CD4-positive, CD25-positive, alpha-beta regulatory T cell (primary cell): Measurements from ENCODE around the gene PLAU. TPM values are rescaled to one million over a fixed set of nuclear protein-coding genes. Genes with fewer than 3 reads are reported as not detected.

ENCODE experiments used
- ATAC-seq, 2 donors: fragments of 150-1000 bp; cut with Tn5 transposase; one replicate each; pipeline ENCODE4 v1.10.0; 2021; ENCODE audit warnings: low read depth in 2 of 2, moderate number of reproducible peaks in 2 of 2, moderate library complexity in 1 of 2
- DNase-seq, 3 donors: peaks; one replicate each; pipeline versions ENCODE4 v3.0.0 to v3.0.0-alpha.2; 2012 to 2022; ENCODE audit warnings: mixed read lengths in 1 of 3
- H3K27ac ChIP-seq: one replicate; pipeline ENCODE4 v1.7.0; 2013; ENCODE audit warnings: mild to moderate bottlenecking, low read length; ENCODE audit not compliant: insufficient read depth, poor library complexity, severe bottlenecking
- H3K27me3 ChIP-seq: one replicate; pipeline ENCODE4 v1.7.0; 2013; ENCODE audit warnings: low read length; ENCODE audit not compliant: control insufficient read depth, insufficient read depth
- H3K36me3 ChIP-seq: one replicate; pipeline ENCODE4 v1.7.0; 2013; ENCODE audit warnings: mild to moderate bottlenecking, low read length, moderate library complexity; ENCODE audit not compliant: control insufficient read depth, insufficient read depth
- H3K4me1 ChIP-seq: 2 replicates; pipeline ENCODE4 v1.7.0; 2013; ENCODE audit warnings: mild to moderate bottlenecking, low read length; ENCODE audit not compliant: insufficient read depth, control insufficient read depth, poor library complexity, severe bottlenecking
- H3K4me3 ChIP-seq: one replicate; pipeline ENCODE4 v1.7.0; 2013; ENCODE audit warnings: low read depth, mild to moderate bottlenecking, low read length, moderate library complexity
- H3K9me3 ChIP-seq, 2 experiments: 1 replicate in 1 of 2; 2 replicates in 1 of 2; pipeline ENCODE4 v1.7.0; 2013; ENCODE audit warnings: low read length in 2 of 2, mild to moderate bottlenecking in 1 of 2, moderate library complexity in 1 of 2; ENCODE audit not compliant: control insufficient read depth in 2 of 2
- H3K27ac Mint-ChIP-seq, 3 donors: one replicate each; pipeline ENCODE4 v1.8.0; 2020 to 2022; ENCODE audit warnings: mild to moderate bottlenecking in 3 of 3, mixed read lengths in 3 of 3, moderate library complexity in 2 of 3
- H3K27me3 Mint-ChIP-seq: one replicate; pipeline ENCODE4 v1.8.0; 2022; ENCODE audit warnings: mild to moderate bottlenecking, mixed read lengths
- H3K36me3 Mint-ChIP-seq: one replicate; pipeline ENCODE4 v1.8.0; 2020; ENCODE audit warnings: mixed read lengths
- H3K4me1 Mint-ChIP-seq, 4 donors: one replicate each; pipeline ENCODE4 v1.8.0; 2020 to 2022; ENCODE audit warnings: mixed read lengths in 4 of 4, mild to moderate bottlenecking in 1 of 4
- H3K4me3 Mint-ChIP-seq, 4 donors: one replicate each; pipeline ENCODE4 v1.8.0; 2020 to 2022; ENCODE audit warnings: mild to moderate bottlenecking in 4 of 4, mixed read lengths in 4 of 4, moderate library complexity in 3 of 4
- H3K9me3 Mint-ChIP-seq, 7 donors: one replicate each; pipeline ENCODE4 v1.8.0; 2020 to 2022; ENCODE audit warnings: mixed read lengths in 7 of 7, mild to moderate bottlenecking in 3 of 7, moderate library complexity in 2 of 7
- polyA plus RNA-seq, 4 donors: library from polyadenylated mRNA; unstranded; fragments of 300-500 nt; fragmentation: Illumina TruSeq; gene quantifications; one replicate each; pipeline ENCODE4 v1.2.3, GENCODE V29; 2021
- total RNA-seq: library from RNA; stranded (reverse); gene quantifications from one replicate; pipeline ENCODE4 v1.2.3, GENCODE V29; 2022

Gene PLAU
- total and polyA plus RNA-seq, 5 donors from 2014 or later = 0.35 TPM; not detected in 4

DNA sequence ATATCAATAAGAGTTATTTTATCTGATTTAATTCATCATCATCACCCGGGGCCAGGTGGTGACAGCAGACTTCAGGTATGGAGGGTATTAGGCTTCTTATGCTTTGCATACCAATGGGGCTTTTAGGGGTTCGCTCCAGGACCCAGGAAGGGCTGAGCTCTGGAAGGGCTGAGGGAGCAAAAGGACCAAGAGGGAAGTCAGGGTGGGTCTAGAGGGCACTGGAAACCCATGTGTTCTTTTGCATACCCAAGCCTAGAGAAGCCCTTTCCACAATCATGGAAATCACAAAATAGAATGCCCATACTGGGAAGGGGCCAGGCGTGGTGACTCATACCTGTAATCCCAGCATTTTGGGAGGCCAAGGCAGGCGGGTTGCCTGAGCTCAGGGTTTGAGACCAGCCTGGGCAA is 56.1 kb downstream of the PLAU start:
- no peaks in the 10 kb centered on the region for H3K9me3 Mint-ChIP-seq

More for the DNA sequence above, 56.1 kb downstream of the PLAU start:
- Mint-ChIP-seq H3K27me3 (peaks cover 18% of the 10 kb centered on the region), H3K4me1 (peaks cover 0 to 11% (median 2%) of the 10 kb centered on the region in 4 donors), H3K36me3 (no peaks in the 10 kb centered on the region), H3K27ac (peak overlapping the region in 1 of 3 donors; percentile 75), H3K4me3 (no peak overlapping the region)
- Histone ChIP-seq H3K9me3 (no peaks in the 10 kb centered on the region), H3K36me3 (no peaks in the 10 kb centered on the region), H3K4me1 (no peaks in the 10 kb centered on the region), H3K27me3 (no peaks in the 10 kb centered on the region), H3K27ac (no peak overlapping the region), H3K4me3 (no peak overlapping the region)
- ATAC-seq = no peak
- DNase-seq = no peak

Other genes with a start within 250 kb of the PLAU start
- 9.8 TPM for gene AGAP5, start 213.0 kb upstream of the PLAU start, total RNA-seq
- under 1 TPM in 2 of 4 donors, not detected in 2; 0.07 to 0.18 TPM for gene AGAP5, start 213.0 kb upstream of the PLAU start, polyA plus RNA-seq
- 78.2 TPM for gene SEC24C, start 166.8 kb upstream of the PLAU start, total RNA-seq
- gene SEC24C, start 166.8 kb upstream of the PLAU start, polyA plus RNA-seq = 10 to 100 TPM; 30.2 to 39.3 (median 36.9) TPM
- 6.3 TPM for gene CHCHD1, start 129.1 kb upstream of the PLAU start, total RNA-seq
- gene CHCHD1, start 129.1 kb upstream of the PLAU start, polyA plus RNA-seq = 10 to 100 TPM; 63.6 to 79.3 (median 70.0) TPM
- 95.5 TPM for gene ZSWIM8, start 125.5 kb upstream of the PLAU start, total RNA-seq
- 10 to 100 TPM in 3 of 4 donors, 1 to 10 TPM in 1; 6.0 to 14.9 (median 11.8) TPM for gene ZSWIM8, start 125.5 kb upstream of the PLAU start, polyA plus RNA-seq
- gene NDST2, start 99.5 kb upstream of the PLAU start, total RNA-seq = 74.4 TPM
- gene NDST2, start 99.5 kb upstream of the PLAU start, polyA plus RNA-seq = 10 to 100 TPM; 20.6 to 28.5 (median 24.6) TPM
- gene CAMK2G, start 36.6 kb upstream of the PLAU start, total RNA-seq = 58.8 TPM
- gene CAMK2G, start 36.6 kb upstream of the PLAU start, polyA plus RNA-seq = 1 to 10 TPM; 4.3 to 5.3 (median 4.7) TPM
- gene VCL, start 87.0 kb downstream of the PLAU start, total RNA-seq = 39.2 TPM
- 10 to 100 TPM; 11.4 to 16.1 (median 13.9) TPM for gene VCL, start 87.0 kb downstream of the PLAU start, polyA plus RNA-seq
- gene AP3M1, start 239.7 kb downstream of the PLAU start, total RNA-seq = 24.3 TPM
- gene AP3M1, start 239.7 kb downstream of the PLAU start, polyA plus RNA-seq = 10 to 100 TPM; 23.7 to 39.3 (median 29.0) TPM
- 33.3 TPM for gene ADK, start 240.1 kb downstream of the PLAU start, total RNA-seq
- gene ADK, start 240.1 kb downstream of the PLAU start, polyA plus RNA-seq = 10 to 100 TPM; 61.1 to 83.0 (median 70.1) TPM